Measurements from ENCODE around the gene TH. TPM values are rescaled to one million over a fixed set of nuclear protein-coding genes. Genes with fewer than 3 reads are reported as not detected.

The TH gene
- total and polyA plus RNA-seq, 2 of the 8 experiments (the other 6 are each of a cell fraction or from before 2014, with no cell fraction given) = 0.09 TPM; not detected in 1

GRCh38 chr11:2213384-2213842 is 41.8 kb upstream of the TH start (continued):
- no peak for TF ChIP-seq CHD7 (IDR thresholded peaks at IDR 0.05; ENCODE audit: insufficient replicate concordance, low read length)
- TF ChIP-seq SUZ12 (IDR thresholded peaks at IDR 0.05; ENCODE audit: low read length) = no peak
- TF ChIP-seq EGR1 (IDR thresholded peaks at IDR 0.05; ENCODE audit: borderline replicate concordance, low read depth, low read length) = no peak
- TF ChIP-seq ZNF274 (IDR thresholded peaks at IDR 0.05; ENCODE audit: borderline replicate concordance, extremely low read depth, low read length) = no peak
